CD4-positive, alpha-beta T cell (primary cell): ENCODE data around the gene SNX4. TPM values are rescaled to one million over a fixed set of nuclear protein-coding genes. Genes with fewer than 3 reads are reported as not detected.

Experiments used
- ATAC-seq: fragments of 200-7000 bp; cut with Tn5 transposase; one replicate; pipeline ENCODE4 v1.10.0; 2022; ENCODE audit warnings: mild to moderate bottlenecking; ENCODE audit not compliant: poor library complexity
- CTCF ChIA-PET: fragments of 350-600 bp; sonication (Branson Sonifier 250); formaldehyde crosslinking; loops from one replicate; lab custom pipeline; 2021; ENCODE audit warnings: antibody characterized with exemption, inconsistent platforms; lab: Charles Lee
- POLR2A ChIA-PET: fragments of 350-600 bp; sonication (Branson Sonifier 250); formaldehyde crosslinking; loops from one replicate; lab custom pipeline; 2021; ENCODE audit warnings: antibody characterized with exemption, inconsistent platforms; lab: Charles Lee
- DNase-seq, 14 experiments: peaks; one replicate each; pipeline ENCODE4 v3.0.0-alpha.2; 2013 to 2020; ENCODE audit warnings: mixed read lengths in 2 of 14
- H3K27ac ChIP-seq, 2 donors: one replicate each; pipeline versions ENCODE4 v1.5.1 to v1.7.0; 2013; ENCODE audit warnings: low read length in 2 of 2, low read depth in 1 of 2, mild to moderate bottlenecking in 1 of 2
- H3K27me3 ChIP-seq, 2 experiments: 1 replicate in 1 of 2; 2 replicates in 1 of 2; pipeline versions ENCODE4 v1.6.1 to v1.7.0; 2013; ENCODE audit warnings: low read length in 2 of 2, control low read depth in 1 of 2, mild to moderate bottlenecking in 1 of 2, moderate library complexity in 1 of 2; ENCODE audit not compliant: insufficient read depth in 2 of 2, control insufficient read depth in 1 of 2
- H3K36me3 ChIP-seq: one replicate; pipeline ENCODE4 v1.6.1; 2013; ENCODE audit warnings: low read length, control low read depth; ENCODE audit not compliant: insufficient read depth
- H3K4me1 ChIP-seq: one replicate; pipeline ENCODE4 v1.6.1; 2013; ENCODE audit warnings: low read length, control low read depth; ENCODE audit not compliant: insufficient read depth
- H3K4me3 ChIP-seq: one replicate; pipeline ENCODE4 v1.5.1; 2013; ENCODE audit warnings: mild to moderate bottlenecking, low read length, moderate library complexity
- H3K9me3 ChIP-seq, 2 experiments: 1 replicate in 1 of 2; 2 replicates in 1 of 2; pipeline versions ENCODE4 v1.6.1 to v1.7.0; 2013; ENCODE audit warnings: low read length in 2 of 2, mild to moderate bottlenecking in 2 of 2, control low read depth in 1 of 2, moderate library complexity in 1 of 2; ENCODE audit not compliant: control insufficient read depth in 1 of 2, insufficient read depth in 1 of 2
- H3K27ac Mint-ChIP-seq: one replicate; pipeline ENCODE4 v1.8.0; 2020; ENCODE audit warnings: mixed read lengths
- H3K27me3 Mint-ChIP-seq: one replicate; pipeline ENCODE4 v1.8.0; 2021; ENCODE audit warnings: mixed read lengths
- H3K36me3 Mint-ChIP-seq: one replicate; pipeline ENCODE4 v1.8.0; 2021; ENCODE audit warnings: low read depth, mixed read lengths
- H3K4me1 Mint-ChIP-seq: one replicate; pipeline ENCODE4 v1.8.0; 2021; ENCODE audit warnings: low read depth, mixed read lengths
- H3K4me3 Mint-ChIP-seq: one replicate; pipeline ENCODE4 v1.8.0; 2020; ENCODE audit warnings: mild to moderate bottlenecking, mixed read lengths
- H3K9me3 Mint-ChIP-seq: one replicate; pipeline ENCODE4 v1.8.0; 2020; ENCODE audit warnings: mixed read lengths
- CTCF ChIP-seq: fragments of 200-600 bp; IDR thresholded peaks from one replicate; pipeline ENCODE4 v1.8.0; 2022; ENCODE audit warnings: antibody characterized with exemption, mild to moderate bottlenecking
- intact Hi-C, 2 experiments: fragments of 100-400 bp; cut with DNase I in 1 of 2; cut with micrococcal nuclease in 1 of 2; formaldehyde crosslinking; loops; one replicate each; pipeline versions ENCODE4 v1.15.1 to v1.9.0; 2023 to 2025; cut with DNase I, micrococcal nuclease
- total RNA-seq, 174 experiments: library from RNA in 2 of 174; stranded (reverse) in 2 of 174; gene quantifications; one replicate each; pipeline ENCODE4 v1.2.3 and lab custom pipeline; 2021 to 2026

SNX4 gene
- total RNA-seq, 2 experiments from 2014 or later: 23.4 to 24.6 TPM

- H3K36me3 Mint-ChIP-seq: no peaks in the 10 kb centered on the region
- ChIA-PET POLR2A (no interaction called here), CTCF (no interaction called here)
- no peaks in the 10 kb centered on the region for H3K9me3 Mint-ChIP-seq
- H3K4me1 ChIP-seq: peaks cover 2% of the 10 kb centered on the region
- no peak for TF ChIP-seq CTCF
- intact Hi-C loops: no loop called here
- no peak overlapping the region for H3K4me3 Mint-ChIP-seq
- no peaks in the 10 kb centered on the region for H3K4me1 Mint-ChIP-seq
- no peak overlapping the region for H3K4me3 ChIP-seq
- no peak for ATAC-seq
- H3K27me3 Mint-ChIP-seq: no peaks in the 10 kb centered on the region
- no peak for DNase-seq
- H3K27ac ChIP-seq: no peak overlapping the region
- H3K27me3 ChIP-seq: no peaks in the 10 kb centered on the region
- H3K9me3 ChIP-seq: peaks cover 0 to 4% of the 10 kb centered on the region in 2 experiments
- H3K27ac Mint-ChIP-seq: no peak overlapping the region
- H3K36me3 ChIP-seq: no peaks in the 10 kb centered on the region
Measured at GRCh38 chr3:125431912-125432790, 87.9 kb downstream of the SNX4 start.

GRCh38 chr3:125431391-125431790 lies 88.6 kb downstream of the SNX4 start:
- Mint-ChIP-seq H3K36me3 (no peaks in the 10 kb centered on the region), H3K27me3 (no peaks in the 10 kb centered on the region), H3K9me3 (no peaks in the 10 kb centered on the region), H3K4me3 (no peak overlapping the region), H3K27ac (no peak overlapping the region), H3K4me1 (no peaks in the 10 kb centered on the region)
- no peaks in the 10 kb centered on the region for H3K27me3 ChIP-seq
- DNase-seq (no peak), ATAC-seq (no peak)
- H3K4me3 ChIP-seq: no peak overlapping the region
- peaks cover 2% of the 10 kb centered on the region for H3K4me1 ChIP-seq
- intact Hi-C loops: no loop called here
- H3K9me3 ChIP-seq: peaks cover 0 to 4% of the 10 kb centered on the region in 2 experiments
- no peak overlapping the region for H3K27ac ChIP-seq
- ChIA-PET POLR2A (no interaction called here), CTCF (no interaction called here)
- no peaks in the 10 kb centered on the region for H3K36me3 ChIP-seq
- TF ChIP-seq CTCF: no peak

- intact Hi-C loops: no loop called here
- no peaks in the 10 kb centered on the region for H3K36me3 Mint-ChIP-seq
- Histone ChIP-seq H3K4me3 (no peak overlapping the region), H3K27ac (no peak overlapping the region), H3K36me3 (no peaks in the 10 kb centered on the region), H3K4me1 (no peaks in the 10 kb centered on the region), H3K9me3 (peaks cover 0 to 4% of the 10 kb centered on the region in 2 experiments), H3K27me3 (no peaks in the 10 kb centered on the region)
- H3K27ac Mint-ChIP-seq: no peak overlapping the region
- H3K4me1 Mint-ChIP-seq: no peaks in the 10 kb centered on the region
- no peaks in the 10 kb centered on the region for H3K9me3 Mint-ChIP-seq
- no peak for ATAC-seq
- H3K4me3 Mint-ChIP-seq: no peak overlapping the region
- DNase-seq: no peak
- CTCF ChIA-PET: no interaction called here
- POLR2A ChIA-PET: no interaction called here
- no peaks in the 10 kb centered on the region for H3K27me3 Mint-ChIP-seq
- no peak for TF ChIP-seq CTCF
Measured at GRCh38 chr3:125428216-125428830, 91.7 kb downstream of the SNX4 start.
